Gastrocnemius medialis (tissue), 4 donors: ENCODE measurements around the gene PRELP.

Experiments used
- POLR2A ChIP-seq, 2 donors: fragments of 450-650 bp; IDR thresholded peaks; one replicate each; pipeline ENCODE4 v1.6.1; 2017; ENCODE audit warnings: antibody characterized with exemption in 2 of 2, mild to moderate bottlenecking in 2 of 2, moderate library complexity in 2 of 2
- TF ChIP-seq, protein P1 (sequence below), 5 experiments: fragments of 450-650 bp in 3 of 5; fragments of 200-600 bp in 2 of 5; sonication (generic) in 2 of 5; IDR thresholded peaks in 4 of 5; conservative IDR thresholded peaks in 1 of 5; 1 replicate in 4 of 5; 2 replicates in 1 of 5; pipeline ENCODE4 v1.5.1; 2016 to 2019; ENCODE audit warnings: antibody characterized with exemption in 5 of 5, mild to moderate bottlenecking in 3 of 5, moderate library complexity in 3 of 5

DNA sequence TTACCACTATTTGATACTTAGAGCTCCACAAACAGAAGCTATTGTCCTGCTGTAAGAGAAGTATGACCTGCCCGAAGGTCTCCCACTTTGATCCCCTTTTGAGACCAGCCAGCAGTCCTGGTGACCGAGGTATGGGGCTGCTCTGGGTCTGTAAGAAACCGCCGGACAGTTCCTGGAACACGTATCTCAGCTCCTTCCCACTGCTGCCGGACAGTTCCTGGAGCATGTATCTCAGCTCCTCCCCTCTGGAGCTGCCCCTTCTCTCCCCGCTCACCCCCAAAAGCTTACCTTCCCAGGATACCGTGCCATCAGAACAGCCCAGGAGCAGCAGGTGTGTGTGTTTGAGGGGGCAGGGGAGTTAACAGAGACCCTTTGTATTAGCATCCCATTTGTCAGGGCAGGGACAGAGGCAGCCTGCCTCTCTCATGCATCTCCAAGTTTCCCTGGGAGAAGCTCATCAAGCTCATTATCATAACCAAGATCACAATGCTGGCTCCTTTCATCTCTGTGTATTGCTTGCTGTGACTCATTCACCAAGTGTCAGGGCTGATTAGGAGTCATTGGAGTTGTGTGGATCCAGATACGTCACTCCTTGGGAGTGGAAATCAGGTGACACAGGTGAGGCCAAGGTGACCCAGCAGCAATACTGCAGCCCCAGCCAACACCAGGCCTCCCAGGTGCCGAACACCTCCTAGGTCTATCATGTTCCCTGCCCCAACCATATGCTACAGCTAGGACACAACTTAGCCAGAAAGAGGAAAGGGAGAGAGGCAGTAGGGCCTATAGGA, 43.6 kb downstream of the PRELP start:
- TF ChIP-seq, protein P1, sequence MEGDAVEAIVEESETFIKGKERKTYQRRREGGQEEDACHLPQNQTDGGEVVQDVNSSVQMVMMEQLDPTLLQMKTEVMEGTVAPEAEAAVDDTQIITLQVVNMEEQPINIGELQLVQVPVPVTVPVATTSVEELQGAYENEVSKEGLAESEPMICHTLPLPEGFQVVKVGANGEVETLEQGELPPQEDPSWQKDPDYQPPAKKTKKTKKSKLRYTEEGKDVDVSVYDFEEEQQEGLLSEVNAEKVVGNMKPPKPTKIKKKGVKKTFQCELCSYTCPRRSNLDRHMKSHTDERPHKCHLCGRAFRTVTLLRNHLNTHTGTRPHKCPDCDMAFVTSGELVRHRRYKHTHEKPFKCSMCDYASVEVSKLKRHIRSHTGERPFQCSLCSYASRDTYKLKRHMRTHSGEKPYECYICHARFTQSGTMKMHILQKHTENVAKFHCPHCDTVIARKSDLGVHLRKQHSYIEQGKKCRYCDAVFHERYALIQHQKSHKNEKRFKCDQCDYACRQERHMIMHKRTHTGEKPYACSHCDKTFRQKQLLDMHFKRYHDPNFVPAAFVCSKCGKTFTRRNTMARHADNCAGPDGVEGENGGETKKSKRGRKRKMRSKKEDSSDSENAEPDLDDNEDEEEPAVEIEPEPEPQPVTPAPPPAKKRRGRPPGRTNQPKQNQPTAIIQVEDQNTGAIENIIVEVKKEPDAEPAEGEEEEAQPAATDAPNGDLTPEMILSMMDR (IDR thresholded peaks at IDR 0.05 in 4 of 5, conservative IDR thresholded peaks at IDR 0.05 in 1 of 5) = no peak
- TF ChIP-seq POLR2A (IDR thresholded peaks at IDR 0.05) = no peak
